ENCODE data around the gene GATD1. TPM values are rescaled to one million over a fixed set of nuclear protein-coding genes. Genes with fewer than 3 reads are reported as not detected.

Gene GATD1
- total and polyA plus RNA-seq, 10 of the 15 experiments (the other 5 are each of a cell fraction or from before 2014, with no cell fraction given): 1.2 to 92.6 (median 22.3) TPM

GRCh38 chr11:773830-774229 lies 3.5 kb downstream of the GATD1 start (continued):
- no peak for TF ChIP-seq IRF5 (IDR thresholded peaks at IDR 0.05; ENCODE audit: borderline replicate concordance)
- no peak for TF ChIP-seq CBX5 (IDR thresholded peaks at IDR 0.05; ENCODE audit: low read depth)
- TF ChIP-seq RBBP5 (conservative IDR thresholded peaks at IDR 0.05): no peak
- no peak for TF ChIP-seq RUNX3 (IDR thresholded peaks at IDR 0.05; ENCODE audit: low read length)
- no peak for TF ChIP-seq CHD1 (IDR thresholded peaks at IDR 0.05; ENCODE audit: low read depth, low read length)
- TF ChIP-seq TAF1 (IDR thresholded peaks at IDR 0.05; ENCODE audit: borderline replicate concordance, low read depth, low read length): no peak

DNA sequence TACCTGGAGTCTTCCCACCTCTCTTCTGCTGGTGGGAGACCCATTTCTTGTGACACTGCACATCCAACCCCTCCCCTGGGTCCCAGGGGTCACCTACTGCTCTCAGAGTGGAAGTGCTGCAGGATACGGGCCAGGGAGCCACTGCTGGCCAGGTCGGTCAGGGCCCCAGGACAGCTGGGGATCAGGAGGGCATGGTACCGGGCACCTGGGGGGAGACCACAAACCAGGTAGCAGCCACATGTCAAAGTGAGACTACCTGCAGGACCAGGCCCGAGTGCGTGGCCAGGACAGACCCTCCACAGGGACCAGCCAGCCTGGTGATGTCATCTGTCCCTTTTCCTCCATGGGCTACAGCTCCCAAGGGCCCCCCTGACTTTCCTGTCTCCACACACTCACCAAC lies 3.9 kb downstream of the GATD1 start:
- no peak for FAIRE-seq
- intact Hi-C loops (cut with micrococcal nuclease; ENCODE audit: unreplicated experiment): no loop called here
- BruUV-seq (replicated peaks): no TSS peak
- Histone ChIP-seq H3K27me3 (replicated peaks in 1 of 2; ENCODE audit: control insufficient read depth in 2 of 2, insufficient read depth in 2 of 2, low read length in 1 of 2) (no peaks in the 10 kb centered on the region), H3K4me3 (no peak overlapping the region), H2AFZ (ENCODE audit: control insufficient read depth, low read depth, low read length) (no peak overlapping the region), H4K20me1 (ENCODE audit: control insufficient read depth, insufficient read depth) (no peaks in the 10 kb centered on the region), H3K9me3 (replicated peaks; ENCODE audit: control insufficient read depth, insufficient read depth, low read length) (no peaks in the 10 kb centered on the region), H3K79me2 (ENCODE audit: control insufficient read depth, insufficient read depth, low read length) (peaks cover 41% of the 10 kb centered on the region), H3K9ac (ENCODE audit: control insufficient read depth, insufficient read depth, low read length) (no peak overlapping the region), H3K4me2 (ENCODE audit: control insufficient read depth, insufficient read depth) (no peak overlapping the region), H3K27ac (ENCODE audit: control insufficient read depth, insufficient read depth) (no peak overlapping the region), H3K36me3 (ENCODE audit: control insufficient read depth in 2 of 2, insufficient read depth in 2 of 2, low read length in 1 of 2) (peaks cover 0 to 27% of the 10 kb centered on the region in 2 experiments; a peak in 3 of 4 replicates), H3K4me1 (ENCODE audit: control insufficient read depth, insufficient read depth, low read length) (peaks cover 11% of the 10 kb centered on the region)
- no peak for DNase-seq (ENCODE audit: low read depth, low spot score)
- TF ChIP-seq ZNF207 (IDR thresholded peaks at IDR 0.05; ENCODE audit: borderline replicate concordance): no peak
- no peak for TF ChIP-seq DPF2 (IDR thresholded peaks at IDR 0.05)
- TF ChIP-seq RAD51 (IDR thresholded peaks at IDR 0.05): no peak
- no peak for TF ChIP-seq NFYA (IDR thresholded peaks at IDR 0.05; ENCODE audit: borderline replicate concordance, low read depth, low read length)
- no peak for TF ChIP-seq IRF3 (IDR thresholded peaks at IDR 0.05)
- no peak for TF ChIP-seq ZNF384 (IDR thresholded peaks at IDR 0.05; ENCODE audit: borderline replicate concordance, low read depth, low read length)
- TF ChIP-seq SPI1 (IDR thresholded peaks at IDR 0.05; ENCODE audit: borderline replicate concordance, insufficient read depth, low read depth, low read length): no peak
- TF ChIP-seq RB1 (IDR thresholded peaks at IDR 0.05; ENCODE audit: borderline replicate concordance): no peak
- TF ChIP-seq POLR2A (IDR thresholded peaks at IDR 0.05; ENCODE audit: low read depth, low read length): no peak
- no peak for ATAC-seq
- RAD21 ChIA-PET (ENCODE audit: unreplicated experiment): no interaction called here
- 88% methylated on average over 5 of the region's 5 CpGs for WGBS (ENCODE audit: insufficient coverage, insufficient replicate concordance, low lambda C conversion rate, missing lambda C conversion rate)
- POLR2A ChIA-PET: interaction anchor here (0.5 kb wide), 1 partner anchor 142 kb away, joined by 5 read pairs; no protein-coding TSS in a partner anchor
- in situ Hi-C loops (cut with MboI): no loop called here
- CTCF ChIA-PET: no interaction called here
- SMC1A ChIA-PET (ENCODE audit: uncharacterized antibody, unreplicated experiment): no interaction called here

Data from GM12878 (cell line).